Glomerular visceral epithelial cell (primary cell): ENCODE data around the gene SLC16A12.

Experiments used
- DNase-seq: peaks from one replicate; pipeline ENCODE4 v3.0.0-alpha.2; 2016; ENCODE audit errors: extremely low spot score

Gene SLC16A12

GRCh38 chr10:89513206-89513605 is 22.2 kb downstream of the SLC16A12 start:
- no peak for DNase-seq

- no peak for DNase-seq
These were observed 29.6 kb downstream of the SLC16A12 start for GRCh38 chr10:89505640-89506275.

- DNase-seq: no peak
These were observed 30.7 kb downstream of the SLC16A12 start for GRCh38 chr10:89504691-89505090.

GRCh38 chr10:89503652-89504370 is 31.6 kb downstream of the SLC16A12 start:
- no peak for DNase-seq

DNA sequence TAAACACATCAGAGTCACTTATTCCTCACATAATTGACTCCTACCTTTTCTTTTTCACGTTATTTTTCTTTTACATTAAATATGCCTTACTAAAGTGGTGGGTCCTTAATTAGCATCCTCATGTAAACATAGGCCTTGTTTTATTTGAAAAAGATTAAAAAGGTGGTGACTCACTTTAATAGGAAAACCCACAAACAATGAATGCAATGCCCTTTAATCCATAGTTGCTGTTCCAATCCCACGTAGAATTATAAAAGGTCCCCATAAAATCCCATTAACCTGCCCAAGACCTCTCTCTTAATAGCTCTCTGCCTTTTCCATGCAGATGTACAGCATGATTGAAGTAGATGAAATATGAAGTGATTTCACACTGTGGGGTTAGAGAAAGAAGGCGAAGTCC is 32.2 kb downstream of the SLC16A12 start:
- DNase-seq: no peak

DNA sequence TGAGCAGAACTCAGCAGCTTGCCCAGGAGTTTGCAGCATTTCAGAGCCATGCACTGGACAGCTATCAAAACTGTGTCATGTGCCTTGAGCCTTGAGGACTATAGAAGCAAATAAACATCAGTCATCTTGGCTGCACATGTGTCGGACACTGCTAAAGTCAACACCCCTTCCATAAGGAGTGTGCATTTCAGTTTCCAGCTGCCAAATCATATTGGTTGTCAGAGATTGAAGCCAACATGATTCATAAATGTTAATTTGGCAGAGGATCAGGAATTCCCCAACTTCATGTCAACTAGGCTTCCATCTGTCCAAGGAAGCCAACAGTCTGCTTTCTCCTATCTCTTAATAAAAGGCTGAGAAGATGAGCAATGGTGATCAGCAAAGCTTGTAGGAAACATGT is 32.8 kb downstream of the SLC16A12 start:
- DNase-seq: peak; percentile 30

- DNase-seq: no peak
These were observed 40.8 kb downstream of the SLC16A12 start for GRCh38 chr10:89494575-89494974.

- no peak for DNase-seq
These were observed 41.3 kb downstream of the SLC16A12 start for GRCh38 chr10:89494068-89494467.

GRCh38 chr10:89491932-89492331 is 43.5 kb downstream of the SLC16A12 start:
- DNase-seq: no peak

- no peak for DNase-seq
These were observed 44.6 kb downstream of the SLC16A12 start for GRCh38 chr10:89490596-89491335.

DNA sequence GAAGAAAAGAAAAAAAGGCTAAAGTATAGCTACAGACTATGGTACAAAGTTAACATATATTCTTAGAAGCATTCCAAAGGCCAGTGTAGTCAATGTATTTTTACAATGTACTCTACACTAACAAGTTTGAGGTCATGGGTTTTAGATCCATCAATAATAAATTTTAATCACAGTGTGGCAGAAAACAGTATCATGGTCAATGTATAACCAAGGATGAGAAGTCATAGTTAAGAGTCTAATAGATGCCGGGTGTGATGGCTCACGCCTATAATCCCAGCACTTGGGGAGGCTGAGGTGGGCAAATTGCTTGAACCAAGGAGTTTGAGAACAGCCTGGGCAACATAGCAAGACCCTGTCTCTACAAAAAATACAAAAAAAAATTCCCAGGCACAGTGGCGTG is 53.1 kb downstream of the SLC16A12 start:
- no peak for DNase-seq

DNA sequence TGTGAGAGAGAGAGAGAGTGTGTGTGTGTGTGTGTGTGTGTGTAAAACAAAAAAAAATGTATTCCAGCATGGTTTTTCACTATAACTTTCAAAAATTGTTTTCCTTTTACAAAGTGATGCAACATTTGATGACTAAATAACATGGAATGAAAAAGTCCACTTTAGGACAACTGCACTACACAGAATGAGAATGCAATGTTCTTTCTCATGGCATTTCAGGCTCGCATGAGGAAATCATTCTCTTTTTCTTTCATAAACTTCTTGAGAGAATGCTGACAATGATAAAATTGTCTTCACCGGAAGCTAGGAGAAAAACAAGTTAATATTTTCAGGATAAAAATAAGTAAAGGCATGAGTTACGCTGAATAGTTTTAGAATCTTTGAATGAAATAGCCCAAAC is 53.7 kb downstream of the SLC16A12 start:
- peak; percentile 61 for DNase-seq

GRCh38 chr10:89479771-89480446 is 55.5 kb downstream of the SLC16A12 start:
- no peak for DNase-seq

DNA sequence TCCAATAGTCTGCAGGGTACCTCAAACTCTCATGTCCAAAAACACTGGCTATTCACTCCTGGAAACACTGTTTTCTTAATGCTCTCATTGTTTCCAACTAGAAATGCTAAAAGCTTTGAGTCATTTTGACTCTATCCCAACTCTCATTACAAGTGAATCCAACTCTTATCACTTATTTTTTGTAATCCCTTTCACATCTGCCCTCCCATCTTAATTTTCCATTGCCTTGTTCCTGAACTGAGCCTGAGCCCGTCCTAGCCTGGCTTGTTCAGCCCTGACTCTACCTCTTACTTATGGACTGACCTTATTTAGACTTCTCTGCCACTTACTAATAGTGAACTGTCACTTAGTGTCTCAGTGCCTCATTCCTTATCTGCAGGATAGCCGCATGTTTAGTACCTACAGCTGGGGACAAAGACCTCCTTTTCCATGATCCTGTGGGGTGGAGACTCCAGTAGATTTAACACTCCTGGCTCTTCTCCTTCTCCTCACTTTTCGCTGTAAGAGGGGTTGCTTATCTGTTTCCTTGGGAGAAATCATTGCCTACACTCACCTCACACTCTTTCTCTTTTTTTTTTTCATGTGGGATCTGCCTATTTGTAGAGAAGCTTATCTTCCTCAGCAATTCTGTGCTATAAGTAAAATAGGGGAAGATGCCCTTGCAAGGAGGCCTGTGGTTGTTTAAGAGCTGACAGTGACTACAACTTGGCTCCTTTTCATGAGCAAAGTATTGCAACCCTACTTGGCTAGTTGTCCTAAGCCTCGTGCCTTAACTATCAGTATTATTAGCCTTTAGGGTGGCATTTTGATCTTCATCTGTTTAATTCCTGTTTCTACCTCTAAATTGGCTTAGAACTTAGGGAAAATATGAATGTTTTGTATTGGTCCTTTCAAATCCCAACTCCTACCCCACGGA is 56.4 kb downstream of the SLC16A12 start:
- DNase-seq: no peak

GRCh38 chr10:89478085-89478738 is 57.2 kb downstream of the SLC16A12 start:
- DNase-seq: peak; percentile 46

DNA sequence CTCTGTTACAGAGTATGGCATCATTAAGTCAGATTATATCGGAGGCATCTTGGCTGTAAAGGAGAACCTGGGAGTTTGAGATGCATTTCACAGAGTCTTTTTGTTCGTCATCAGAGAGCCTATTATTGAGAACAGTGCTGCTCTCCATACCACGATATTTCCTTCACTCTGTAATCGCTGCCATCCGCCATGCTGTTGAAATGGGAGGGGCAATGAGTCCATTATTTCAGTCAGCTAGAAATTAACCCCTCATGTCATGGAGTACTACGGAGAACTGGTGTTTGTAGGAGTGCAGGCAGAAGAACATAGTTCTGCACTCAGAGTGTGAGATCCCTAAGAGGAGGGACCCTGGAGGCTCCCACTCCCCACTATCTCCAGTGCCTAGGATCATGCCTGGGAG is 59.2 kb downstream of the SLC16A12 start:
- DNase-seq: no peak

DNA sequence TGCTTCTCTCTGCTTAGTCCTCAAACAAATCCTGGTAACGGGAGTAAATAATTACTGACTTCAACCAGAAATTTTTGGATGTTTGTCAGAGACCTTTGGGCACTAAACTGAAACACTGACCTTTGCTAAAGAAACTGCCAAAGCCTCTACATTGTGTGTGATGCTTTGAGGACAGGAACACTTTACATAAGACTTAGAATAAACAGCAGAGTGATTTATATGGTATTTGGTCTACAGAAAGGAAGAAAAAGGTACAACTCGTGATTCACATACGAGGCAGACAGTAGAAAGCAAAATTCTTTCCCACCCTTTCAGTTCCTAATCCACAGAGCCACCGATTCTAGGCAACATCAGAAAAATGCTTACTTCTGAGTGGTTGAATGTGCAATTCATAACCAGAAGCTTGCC is 59.8 kb downstream of the SLC16A12 start:
- no peak for DNase-seq

GRCh38 chr10:89475125-89475524 is 60.3 kb downstream of the SLC16A12 start:
- DNase-seq: no peak

DNA sequence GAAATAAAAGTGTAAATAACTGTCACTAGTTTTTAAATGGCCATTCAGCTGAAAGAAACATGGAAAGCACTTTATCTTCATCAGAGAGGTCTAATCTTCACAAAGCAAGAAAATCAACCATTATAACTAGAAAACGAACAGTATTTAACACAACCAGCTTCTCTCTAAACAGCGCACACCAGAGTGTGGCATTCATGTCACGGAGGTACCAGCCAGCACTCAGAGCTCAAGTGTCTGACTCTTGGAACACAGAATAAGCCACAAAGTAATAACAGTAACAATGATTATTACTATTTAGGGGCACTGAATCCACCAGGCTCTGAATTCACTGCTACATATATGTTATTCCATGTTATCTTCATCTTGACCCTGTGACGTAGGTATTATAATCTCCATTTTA is 60.9 kb downstream of the SLC16A12 start:
- no peak for DNase-seq

GRCh38 chr10:89471110-89471809 is 64.1 kb downstream of the SLC16A12 start:
- DNase-seq: no peak
